Activated T-helper 1 cell treated with anti-CD3 and anti-CD28 coated beads, Interleukin-12 subunit alpha, Interleukin-12 subunit beta, Interleukin-2, Interleukin-4 antibody, amounts not matched to agents 30 ng/mL and 10 ng/mL and 1 ng/mL, durations not matched to agents 14 hours and 24 hours and 36 hours (primary cell): ENCODE data around the gene KCNK7. TPM values are rescaled to one million over a fixed set of nuclear protein-coding genes. Genes with fewer than 3 reads are reported as not detected.

ENCODE experiments used
- DNase-seq: peaks from one replicate; pipeline ENCODE4 v3.0.0; 2021; ENCODE audit warnings: low spot score
- H3K27ac Mint-ChIP-seq: one replicate; pipeline ENCODE4 v1.8.0; 2021; ENCODE audit warnings: mild to moderate bottlenecking, mixed read lengths
- H3K27me3 Mint-ChIP-seq: one replicate; pipeline ENCODE4 v1.8.0; 2022; ENCODE audit warnings: mild to moderate bottlenecking, moderate library complexity, mixed read lengths; ENCODE audit not compliant: insufficient read depth
- H3K36me3 Mint-ChIP-seq: one replicate; pipeline ENCODE4 v1.8.0; 2021; ENCODE audit warnings: low read depth, mixed read lengths
- H3K4me1 Mint-ChIP-seq: one replicate; pipeline ENCODE4 v1.8.0; 2021; ENCODE audit warnings: low read depth, mixed read lengths
- H3K4me3 Mint-ChIP-seq: one replicate; pipeline ENCODE4 v1.8.0; 2021; ENCODE audit warnings: mild to moderate bottlenecking, moderate library complexity, mixed read lengths
- H3K9me3 Mint-ChIP-seq: one replicate; pipeline ENCODE4 v1.8.0; 2021; ENCODE audit warnings: mixed read lengths
- intact Hi-C: fragments of 100-400 bp; cut with micrococcal nuclease; formaldehyde crosslinking; loops from one replicate; pipeline ENCODE4 v1.15.1; 2024
- total RNA-seq: library from RNA; stranded (reverse); gene quantifications from 2 replicates; pipeline ENCODE4 v1.2.3, GENCODE V29; 2022

Gene KCNK7
- total RNA-seq, 1 donor from 2014 or later, result 1.6 TPM

DNA sequence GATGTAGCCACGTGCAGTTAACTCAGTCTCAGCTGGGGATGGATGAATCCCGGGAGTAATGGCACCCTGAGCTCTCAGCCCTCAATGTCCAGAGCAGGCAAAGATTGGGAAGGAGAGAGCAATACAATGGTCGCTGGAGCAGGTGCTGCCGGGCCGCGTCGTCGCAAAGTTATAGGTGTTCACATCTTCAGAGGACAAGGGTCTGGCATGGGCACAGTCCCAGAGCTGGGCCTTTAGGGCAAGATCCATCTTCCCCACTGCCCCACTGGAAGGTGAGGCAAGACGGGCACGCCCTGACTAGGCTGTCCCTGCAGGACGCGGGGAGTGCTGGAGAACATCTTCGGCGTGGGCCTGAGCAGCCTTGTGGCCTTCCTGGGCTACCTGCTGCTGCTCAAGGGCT is 27.6 kb upstream of the KCNK7 start:
- Mint-ChIP-seq H3K27ac (no peak overlapping the region), H3K4me3 (no peak overlapping the region), H3K27me3 (no peaks in the 10 kb centered on the region), H3K36me3 (peaks cover 39% of the 10 kb centered on the region), H3K4me1 (no peaks in the 10 kb centered on the region), H3K9me3 (no peaks in the 10 kb centered on the region)
- intact Hi-C loops, result no loop called here
- DNase-seq, result no peak

DNA sequence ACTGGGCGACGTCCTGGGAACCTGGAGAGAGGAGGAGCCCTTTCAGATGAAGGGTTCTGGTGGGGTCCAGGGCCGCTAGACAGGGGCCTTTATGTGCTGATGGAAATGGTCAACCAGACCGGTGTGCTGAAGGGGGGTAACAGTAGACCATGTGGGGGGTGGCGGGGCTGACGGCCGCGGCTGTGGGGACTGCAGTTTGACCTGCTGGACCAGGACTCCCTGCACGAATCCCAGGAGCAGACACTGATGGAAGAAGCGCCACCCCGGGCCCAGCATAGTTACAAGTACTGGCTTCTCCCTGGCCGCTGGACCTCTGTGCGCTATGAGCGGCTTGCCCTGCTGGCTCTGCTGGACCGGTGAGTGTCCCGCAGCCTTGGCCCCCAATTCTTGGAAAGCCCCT is 26.4 kb upstream of the KCNK7 start:
- Mint-ChIP-seq H3K4me3 (no peak overlapping the region), H3K4me1 (no peaks in the 10 kb centered on the region), H3K9me3 (no peaks in the 10 kb centered on the region), H3K36me3 (peaks cover 34% of the 10 kb centered on the region), H3K27me3 (no peaks in the 10 kb centered on the region), H3K27ac (no peak overlapping the region)
- DNase-seq, result no peak
- intact Hi-C loops, result no loop called here

DNA sequence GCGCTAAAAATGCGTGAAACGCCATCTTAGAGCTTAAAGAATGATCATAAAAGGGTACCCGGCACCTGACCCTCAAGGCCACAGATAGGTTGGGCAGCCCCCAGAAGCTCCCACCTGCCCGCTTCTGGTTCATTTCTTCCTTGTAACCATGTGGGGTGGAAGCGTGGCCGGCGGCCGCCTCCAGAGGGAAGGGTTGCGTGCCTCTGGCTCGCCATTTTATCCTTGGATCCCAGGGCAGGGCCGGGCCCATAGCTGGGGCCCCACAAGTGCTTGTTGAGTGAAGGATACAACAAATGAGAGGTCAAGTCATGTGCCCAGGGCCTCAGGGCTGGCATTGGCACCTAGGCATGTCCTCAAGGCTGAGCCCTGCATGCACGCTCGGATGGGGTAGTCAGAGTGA is 25.9 kb upstream of the KCNK7 start:
- H3K4me1 Mint-ChIP-seq, result peaks cover 6% of the 10 kb centered on the region
- no peak overlapping the region for H3K4me3 Mint-ChIP-seq
- peaks cover 32% of the 10 kb centered on the region for H3K36me3 Mint-ChIP-seq
- no peak for DNase-seq
- no peaks in the 10 kb centered on the region for H3K9me3 Mint-ChIP-seq
- intact Hi-C loops, result loop anchor here (1.0 kb wide), 1 partner anchor 18 kb away; no protein-coding TSS in a partner anchor
- H3K27me3 Mint-ChIP-seq, result no peaks in the 10 kb centered on the region
- H3K27ac Mint-ChIP-seq, result no peak overlapping the region

DNA sequence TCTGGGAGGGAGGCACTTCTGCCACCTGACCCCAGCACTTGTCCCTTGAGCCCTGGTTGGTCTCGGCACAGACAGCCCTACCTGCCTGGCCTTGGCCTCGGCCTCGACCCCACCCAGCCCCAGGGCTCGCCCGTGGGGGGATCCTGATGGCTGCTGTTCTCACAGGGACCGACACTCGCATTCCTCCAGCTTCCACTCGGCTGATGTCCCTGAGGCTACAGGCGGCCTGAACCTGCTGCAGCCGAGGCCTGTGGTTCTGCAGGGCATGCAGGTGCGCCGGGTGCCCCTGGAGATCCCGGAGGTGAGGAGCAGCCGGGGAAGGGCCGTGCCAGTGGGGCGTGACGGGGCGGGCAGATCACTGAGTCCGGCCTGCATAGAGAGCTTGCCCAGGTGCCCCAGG is 25.1 kb upstream of the KCNK7 start:
- intact Hi-C loops, result loop anchor here (1.0 kb wide), 1 partner anchor 17 kb away; no protein-coding TSS in a partner anchor
- H3K27ac Mint-ChIP-seq, result no peak overlapping the region
- H3K4me1 Mint-ChIP-seq, result peaks cover 9% of the 10 kb centered on the region
- no peak overlapping the region for H3K4me3 Mint-ChIP-seq
- H3K27me3 Mint-ChIP-seq, result no peaks in the 10 kb centered on the region
- DNase-seq, result no peak
- H3K9me3 Mint-ChIP-seq, result no peaks in the 10 kb centered on the region
- peaks cover 33% of the 10 kb centered on the region for H3K36me3 Mint-ChIP-seq

DNA sequence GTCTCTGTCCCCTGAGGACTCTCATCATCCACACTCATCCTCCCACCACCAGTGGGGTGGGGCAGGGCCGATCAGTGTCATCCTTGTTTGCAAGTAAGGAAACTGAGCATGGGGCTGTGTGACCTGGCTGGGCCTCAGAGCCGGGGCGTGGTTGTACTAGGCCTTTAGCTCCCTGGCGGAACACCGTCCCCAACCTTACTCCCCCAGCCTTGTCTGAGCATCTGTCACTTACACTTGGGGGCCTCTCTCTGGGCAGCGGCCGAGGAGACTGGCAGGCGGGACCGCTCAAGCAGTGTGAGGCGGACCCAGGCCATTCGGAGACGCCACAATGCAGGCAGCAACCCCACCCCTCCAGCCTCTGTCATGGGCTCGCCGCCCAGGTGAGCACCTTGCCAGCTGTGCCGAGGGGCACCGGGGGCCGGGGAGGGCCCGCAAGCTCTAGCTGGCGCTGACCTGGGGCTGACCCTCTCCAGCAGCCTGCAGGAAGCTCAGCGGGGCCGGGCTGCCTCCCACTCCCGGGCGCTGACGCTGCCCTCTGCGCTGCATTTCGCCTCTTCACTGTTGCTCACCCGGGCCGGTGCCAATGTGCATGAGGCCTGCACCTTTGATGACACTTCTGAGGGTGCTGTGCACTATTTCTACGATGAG is 23.8 kb upstream of the KCNK7 start:
- H3K4me3 Mint-ChIP-seq, result no peak overlapping the region
- H3K9me3 Mint-ChIP-seq, result no peaks in the 10 kb centered on the region
- no peaks in the 10 kb centered on the region for H3K27me3 Mint-ChIP-seq
- H3K4me1 Mint-ChIP-seq, result peaks cover 9% of the 10 kb centered on the region
- no peak for DNase-seq
- H3K27ac Mint-ChIP-seq, result no peak overlapping the region
- peaks cover 30% of the 10 kb centered on the region for H3K36me3 Mint-ChIP-seq
- intact Hi-C loops, result loop anchor here (10.0 kb wide), 1 partner anchor 505 kb away; the partner anchor contains the start of genes TM7SF2 and ZNHIT2

DNA sequence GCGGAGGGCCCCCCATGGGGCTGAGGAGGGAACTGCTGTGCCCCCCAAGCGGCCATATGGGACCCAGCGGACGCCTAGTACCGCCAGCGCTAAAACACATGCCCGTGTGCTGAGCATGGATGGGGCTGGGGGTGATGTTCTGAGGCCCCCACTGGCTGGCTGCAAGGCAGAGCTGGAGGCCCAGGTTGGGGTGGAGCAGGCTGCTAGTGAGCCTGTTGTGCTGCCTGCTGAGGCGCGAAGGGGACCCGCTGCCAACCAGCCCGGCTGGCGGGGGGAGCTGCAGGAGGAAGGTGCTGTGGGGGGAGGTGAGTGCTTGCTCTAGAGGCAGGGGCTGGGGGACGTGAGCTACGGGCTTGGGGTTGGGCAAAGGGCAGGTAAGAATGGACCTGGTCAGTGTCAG is 23.2 kb upstream of the KCNK7 start:
- Mint-ChIP-seq H3K27me3 (no peaks in the 10 kb centered on the region), H3K36me3 (peaks cover 28% of the 10 kb centered on the region), H3K4me1 (peaks cover 9% of the 10 kb centered on the region), H3K4me3 (no peak overlapping the region), H3K27ac (no peak overlapping the region), H3K9me3 (no peaks in the 10 kb centered on the region)
- intact Hi-C loops, result loop anchor here (10.0 kb wide), 1 partner anchor 504 kb away; the partner anchor contains the start of genes TM7SF2 and ZNHIT2
- no peak for DNase-seq

DNA sequence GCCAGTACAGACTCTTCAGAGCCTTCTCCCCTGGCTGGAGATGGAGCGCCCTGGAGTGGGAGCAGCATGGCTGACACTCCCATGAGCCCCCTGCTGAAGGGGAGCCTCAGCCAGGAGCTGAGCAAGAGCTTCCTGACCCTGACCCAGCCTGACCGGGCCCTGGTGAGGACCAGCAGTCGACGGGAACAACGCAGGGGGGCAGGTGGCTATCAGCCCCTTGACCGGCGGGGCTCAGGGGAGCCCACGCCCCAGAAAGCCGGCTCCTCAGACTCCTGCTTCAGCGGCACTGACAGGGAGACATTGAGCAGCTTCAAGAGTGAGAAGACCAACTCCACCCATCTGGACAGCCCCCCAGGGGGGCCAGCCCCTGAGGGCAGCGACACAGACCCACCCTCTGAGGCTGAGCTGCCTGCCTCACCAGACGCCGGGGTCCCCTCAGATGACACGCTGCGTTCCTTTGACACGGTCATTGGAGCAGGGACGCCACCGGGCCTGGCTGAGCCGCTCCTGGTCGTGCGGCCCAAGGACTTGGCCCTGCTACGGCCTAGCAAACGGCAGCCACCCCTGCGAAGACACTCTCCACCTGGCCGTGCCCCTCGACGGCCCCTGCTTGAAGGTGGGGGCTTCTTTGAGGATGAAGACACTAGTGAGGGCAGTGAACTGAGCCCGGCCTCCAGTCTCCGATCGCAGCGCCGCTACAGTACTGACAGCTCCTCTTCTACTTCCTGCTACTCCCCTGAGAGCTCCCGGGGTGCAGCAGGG is 22.6 kb upstream of the KCNK7 start:
- no peaks in the 10 kb centered on the region for H3K27me3 Mint-ChIP-seq
- intact Hi-C loops, result loop anchor here (10.0 kb wide), 1 partner anchor 503 kb away; the partner anchor contains the start of genes TM7SF2 and ZNHIT2
- H3K4me3 Mint-ChIP-seq, result peak overlapping the region; percentile 97
- peaks cover 9% of the 10 kb centered on the region for H3K4me1 Mint-ChIP-seq
- no peaks in the 10 kb centered on the region for H3K9me3 Mint-ChIP-seq
- H3K27ac Mint-ChIP-seq, result peak overlapping the region; percentile 48
- peaks cover 29% of the 10 kb centered on the region for H3K36me3 Mint-ChIP-seq
- DNase-seq, result no peak

DNA sequence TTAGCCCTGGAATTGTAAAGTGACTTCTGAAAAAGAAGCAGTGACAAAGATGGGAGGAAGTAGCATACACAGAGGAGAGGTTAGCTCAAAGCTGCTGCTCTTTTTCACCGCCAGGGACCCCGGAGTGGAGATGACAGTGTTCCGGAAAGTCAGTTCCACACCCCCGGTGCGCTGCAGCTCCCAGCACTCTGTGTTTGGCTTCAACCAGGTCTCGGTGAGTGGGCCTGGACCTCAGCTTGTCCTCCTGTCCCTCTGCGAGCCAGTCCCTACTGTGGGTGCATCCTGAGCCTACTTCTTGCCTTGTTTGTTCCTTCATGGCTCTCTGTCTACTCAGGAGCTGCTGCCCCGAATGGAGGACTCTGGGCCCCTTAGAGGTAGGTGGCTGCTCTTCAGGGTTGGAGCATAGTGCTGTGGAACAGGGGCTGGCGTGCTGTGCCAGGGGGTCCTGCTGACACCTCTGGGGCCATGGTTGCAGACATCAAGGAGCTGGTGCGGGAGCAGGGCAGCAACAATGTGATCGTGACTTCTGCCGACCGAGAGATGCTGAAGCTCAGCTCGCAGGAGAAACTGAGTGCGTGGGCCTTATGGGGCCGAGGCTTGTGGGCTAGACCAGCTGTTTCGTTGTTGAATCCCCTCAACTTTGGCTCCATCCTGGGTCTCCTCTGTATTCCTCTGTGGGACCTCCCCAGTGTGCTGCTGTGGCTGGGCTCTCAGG is 21.7 kb upstream of the KCNK7 start:
- Mint-ChIP-seq H3K27me3 (no peaks in the 10 kb centered on the region), H3K36me3 (peaks cover 31% of the 10 kb centered on the region), H3K9me3 (no peaks in the 10 kb centered on the region), H3K27ac (peak overlapping the region; percentile 83), H3K4me3 (peak overlapping the region; percentile 97), H3K4me1 (peaks cover 12% of the 10 kb centered on the region)
- intact Hi-C loops, result loop anchor here (10.0 kb wide), 1 partner anchor 502 kb away; the partner anchor contains the start of genes TM7SF2 and ZNHIT2
- no peak for DNase-seq

DNA sequence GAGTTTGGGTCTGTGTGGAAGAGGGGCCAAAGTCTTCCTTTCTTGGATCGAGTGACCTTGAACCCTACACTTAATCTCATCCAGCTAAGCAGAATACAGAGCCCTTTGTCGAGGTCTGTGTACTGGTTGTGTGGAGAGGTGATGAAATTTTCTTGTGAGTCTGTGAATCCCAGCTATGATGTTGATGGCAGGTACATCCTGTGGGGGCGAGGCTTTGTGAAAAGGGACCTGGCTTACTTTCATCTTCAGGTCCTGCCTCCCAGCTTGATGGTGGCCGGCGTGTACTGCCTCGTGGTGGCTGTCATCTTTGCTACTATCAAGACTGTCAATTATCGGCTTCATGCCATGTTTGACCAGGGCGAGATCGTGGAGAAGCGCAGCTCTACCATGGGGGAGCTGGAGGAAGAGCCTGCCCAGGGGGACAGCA is 21.0 kb upstream of the KCNK7 start:
- intact Hi-C loops, result loop anchor here (10.0 kb wide), 1 partner anchor 502 kb away; the partner anchor contains the start of genes TM7SF2 and ZNHIT2

DNA sequence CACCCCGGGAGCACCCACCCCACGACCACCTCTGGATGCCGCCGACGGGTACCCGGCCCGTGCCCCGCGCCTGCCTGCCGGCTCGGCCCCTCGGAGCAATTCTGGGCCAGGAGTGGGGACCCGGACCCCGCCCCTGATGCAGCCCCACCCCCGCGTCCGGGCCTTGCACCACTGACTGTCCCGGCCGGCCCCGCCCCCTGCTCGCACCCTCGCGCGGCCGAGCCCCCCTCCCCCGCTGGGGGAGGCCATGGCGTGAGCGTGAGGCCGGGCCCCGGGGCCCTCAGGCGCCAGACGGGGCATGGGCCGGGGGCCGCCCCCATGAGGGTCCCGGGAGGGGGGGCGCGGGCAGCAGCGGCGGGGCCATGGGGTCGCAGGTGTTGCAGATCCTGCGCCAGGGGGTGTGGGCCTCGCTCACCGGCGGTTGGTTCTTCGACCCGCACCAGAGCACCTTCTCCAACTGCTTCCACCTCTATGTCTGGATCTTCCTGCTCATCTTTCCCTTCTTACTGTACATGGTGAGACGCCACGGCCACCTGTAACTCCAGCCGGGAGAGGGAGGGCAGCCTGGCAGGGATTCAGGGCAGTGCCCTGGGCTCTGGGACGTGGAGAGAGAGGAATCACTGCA is 20.5 kb upstream of the KCNK7 start:
- Mint-ChIP-seq H3K36me3 (peaks cover 28% of the 10 kb centered on the region), H3K27ac (peak overlapping the region; percentile 94), H3K4me1 (peaks cover 21% of the 10 kb centered on the region), H3K9me3 (no peaks in the 10 kb centered on the region), H3K4me3 (peak overlapping the region; percentile 97), H3K27me3 (no peaks in the 10 kb centered on the region)
- DNase-seq, result peak; percentile 44
- intact Hi-C loops, result loop anchor here (1.0 to 10.0 kb wide), 18 partner anchors 22 to 839 kb away; partner anchors contain the start of genes BANF1, C11orf68, DRAP1 and EIF1AD

More for the DNA sequence above, 21.0 kb upstream of the KCNK7 start:
- Mint-ChIP-seq H3K4me1 (peaks cover 18% of the 10 kb centered on the region), H3K27ac (peak overlapping the region; percentile 83), H3K36me3 (peaks cover 32% of the 10 kb centered on the region), H3K27me3 (no peaks in the 10 kb centered on the region), H3K4me3 (peak overlapping the region; percentile 97), H3K9me3 (no peaks in the 10 kb centered on the region)
- no peak for DNase-seq

DNA sequence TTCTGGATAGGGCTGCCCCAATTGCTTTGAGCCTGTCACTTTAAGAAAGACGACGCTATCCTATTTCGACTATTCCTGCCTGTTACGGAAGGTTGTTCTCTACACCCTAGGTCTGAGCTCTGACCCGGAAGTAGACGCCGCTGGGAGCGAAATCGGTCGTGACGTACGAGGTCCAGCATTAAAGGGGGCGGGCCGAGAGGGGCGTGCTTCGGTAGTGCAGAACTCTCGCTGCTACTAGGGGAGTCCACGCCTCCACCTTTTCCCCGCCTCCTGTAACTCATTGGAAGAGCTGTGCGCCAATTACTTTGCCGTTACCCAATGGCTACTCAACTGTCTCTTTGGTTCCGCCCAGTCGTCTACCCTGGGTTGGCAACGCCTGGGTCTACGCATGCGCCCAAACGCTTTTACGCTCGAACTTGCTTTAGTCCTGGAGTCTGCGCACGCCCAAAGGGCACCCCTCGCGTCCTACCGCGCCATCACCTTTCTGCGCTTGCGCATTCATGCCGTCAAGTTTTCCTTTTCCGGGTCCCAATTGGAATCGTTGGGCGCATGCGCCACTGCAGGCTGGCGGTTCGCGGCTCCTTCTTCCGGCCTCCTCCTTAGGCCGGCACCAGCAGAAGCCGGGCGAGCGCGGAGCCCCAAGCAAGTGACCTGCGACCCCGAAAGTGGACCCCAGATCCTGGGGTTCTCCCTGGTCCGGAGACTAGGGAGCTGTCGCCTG is 19.8 kb upstream of the KCNK7 start, which contains the start of gene PCNX3:
PCNX3 (plus strand) TSS at position 548 of the 721 bp plus-strand sequence. CDS start 536 bp downstream, outside the sequence.
- H3K27ac Mint-ChIP-seq, result peak within 1 kb of the TSS; percentile 94
- H3K27me3 Mint-ChIP-seq, result no peaks in the 10 kb centered on the region
- peaks cover 27% of the 10 kb centered on the region for H3K4me1 Mint-ChIP-seq
- H3K9me3 Mint-ChIP-seq, result no peaks in the 10 kb centered on the region
- intact Hi-C loops, result loop anchor here (1.0 to 10.0 kb wide), 18 partner anchors 23 to 839 kb away; partner anchors contain the start of genes BANF1, C11orf68, DRAP1 and EIF1AD
- DNase-seq, result peak; percentile 100
- H3K4me3 Mint-ChIP-seq, result peak within 1 kb of the TSS; percentile 97
- H3K36me3 Mint-ChIP-seq, result peaks cover 29% of the 10 kb centered on the region
